Ishikawa (cell line): ENCODE results near the gene MOB3B.

ENCODE experiments used
- CREB1 ChIP-seq: IDR thresholded peaks from 2 replicates; pipeline ENCODE4 v1.6.1; 2012; ENCODE audit warnings: low read depth
- EP300 ChIP-seq: IDR thresholded peaks from 2 replicates; pipeline ENCODE4 v1.6.1; 2012; ENCODE audit warnings: borderline replicate concordance
- FOXM1 ChIP-seq: IDR thresholded peaks from 2 replicates; pipeline ENCODE4 v1.6.1; 2012; ENCODE audit warnings: low read depth, borderline replicate concordance
- NFIC ChIP-seq: IDR thresholded peaks from 2 replicates; pipeline ENCODE4 v1.6.1; 2012
- TAF1 ChIP-seq: IDR thresholded peaks from 2 replicates; pipeline ENCODE4 v1.6.1; 2012; ENCODE audit warnings: low read depth, mild to moderate bottlenecking
- TCF12 ChIP-seq: IDR thresholded peaks from 2 replicates; pipeline ENCODE4 v1.6.1; 2012; ENCODE audit warnings: low read depth
- TEAD4 ChIP-seq: IDR thresholded peaks from 2 replicates; pipeline ENCODE4 v1.6.1; 2012
- YY1 ChIP-seq: IDR thresholded peaks from 2 replicates; pipeline ENCODE4 v1.6.1; 2012; ENCODE audit warnings: low read depth
- TF ChIP-seq, protein P1 (sequence below): IDR thresholded peaks from 2 replicates; pipeline ENCODE4 v1.6.1; 2012; ENCODE audit warnings: low read depth, mild to moderate bottlenecking

DNA sequence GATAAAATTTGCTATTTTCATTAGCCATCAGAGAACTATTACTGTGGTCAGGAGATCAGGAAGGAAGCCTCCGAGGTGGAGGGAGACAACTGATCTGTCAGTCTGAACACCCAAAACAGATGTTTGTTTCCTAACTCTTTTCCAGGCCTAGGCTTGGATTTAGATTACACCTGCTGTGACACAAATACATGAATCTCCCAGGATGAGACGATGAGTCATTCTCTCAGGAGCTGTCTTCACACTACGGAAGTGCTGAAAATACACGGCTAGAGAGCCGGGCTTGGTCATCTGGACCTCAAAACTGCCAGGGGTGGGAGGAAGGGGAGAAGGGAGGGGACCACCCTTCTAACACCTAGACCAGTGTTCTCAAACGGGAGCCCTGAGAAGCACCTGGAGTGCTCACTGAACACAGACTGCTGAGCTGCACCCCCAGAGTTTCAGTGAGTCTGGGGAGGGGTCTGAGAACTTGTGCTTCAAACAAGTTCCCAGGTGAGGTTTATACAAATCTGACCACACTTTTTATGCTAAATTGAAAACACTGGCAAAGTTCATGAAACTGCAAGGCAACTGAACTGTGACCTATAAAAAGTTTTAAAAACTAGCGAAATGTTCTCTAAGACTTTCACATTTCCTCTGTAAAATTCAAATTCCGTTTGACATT, 152.3 kb downstream of the MOB3B start:
- TF ChIP-seq YY1 (no peak), TAF1 (no peak), TEAD4 (no peak), EP300 (no peak), FOXM1 (no peak), CREB1 (no peak), TCF12 (no peak), NFIC (no peak)
- TF ChIP-seq, protein P1, sequence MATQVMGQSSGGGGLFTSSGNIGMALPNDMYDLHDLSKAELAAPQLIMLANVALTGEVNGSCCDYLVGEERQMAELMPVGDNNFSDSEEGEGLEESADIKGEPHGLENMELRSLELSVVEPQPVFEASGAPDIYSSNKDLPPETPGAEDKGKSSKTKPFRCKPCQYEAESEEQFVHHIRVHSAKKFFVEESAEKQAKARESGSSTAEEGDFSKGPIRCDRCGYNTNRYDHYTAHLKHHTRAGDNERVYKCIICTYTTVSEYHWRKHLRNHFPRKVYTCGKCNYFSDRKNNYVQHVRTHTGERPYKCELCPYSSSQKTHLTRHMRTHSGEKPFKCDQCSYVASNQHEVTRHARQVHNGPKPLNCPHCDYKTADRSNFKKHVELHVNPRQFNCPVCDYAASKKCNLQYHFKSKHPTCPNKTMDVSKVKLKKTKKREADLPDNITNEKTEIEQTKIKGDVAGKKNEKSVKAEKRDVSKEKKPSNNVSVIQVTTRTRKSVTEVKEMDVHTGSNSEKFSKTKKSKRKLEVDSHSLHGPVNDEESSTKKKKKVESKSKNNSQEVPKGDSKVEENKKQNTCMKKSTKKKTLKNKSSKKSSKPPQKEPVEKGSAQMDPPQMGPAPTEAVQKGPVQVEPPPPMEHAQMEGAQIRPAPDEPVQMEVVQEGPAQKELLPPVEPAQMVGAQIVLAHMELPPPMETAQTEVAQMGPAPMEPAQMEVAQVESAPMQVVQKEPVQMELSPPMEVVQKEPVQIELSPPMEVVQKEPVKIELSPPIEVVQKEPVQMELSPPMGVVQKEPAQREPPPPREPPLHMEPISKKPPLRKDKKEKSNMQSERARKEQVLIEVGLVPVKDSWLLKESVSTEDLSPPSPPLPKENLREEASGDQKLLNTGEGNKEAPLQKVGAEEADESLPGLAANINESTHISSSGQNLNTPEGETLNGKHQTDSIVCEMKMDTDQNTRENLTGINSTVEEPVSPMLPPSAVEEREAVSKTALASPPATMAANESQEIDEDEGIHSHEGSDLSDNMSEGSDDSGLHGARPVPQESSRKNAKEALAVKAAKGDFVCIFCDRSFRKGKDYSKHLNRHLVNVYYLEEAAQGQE: no peak
